A549 treated with GW870086 at 1 μM for 4 hours (cell line): Measurements from ENCODE around the gene ANKRD36. TPM values are rescaled to one million over a fixed set of nuclear protein-coding genes. Genes with fewer than 3 reads are reported as not detected.

Source experiments
- total RNA-seq: library from RNA; stranded (reverse); fragments of 200-300 nt; extraction: Qiagen RNA extraction; gene quantifications from 5 replicates; pipeline ENCODE4 v1.2.3, GENCODE V29; 2022; ENCODE audit warnings: low read depth

Gene ANKRD36
- total RNA-seq: 4.3 to 7.4 TPM (median 6.1 TPM) in 5 replicates

DNA sequence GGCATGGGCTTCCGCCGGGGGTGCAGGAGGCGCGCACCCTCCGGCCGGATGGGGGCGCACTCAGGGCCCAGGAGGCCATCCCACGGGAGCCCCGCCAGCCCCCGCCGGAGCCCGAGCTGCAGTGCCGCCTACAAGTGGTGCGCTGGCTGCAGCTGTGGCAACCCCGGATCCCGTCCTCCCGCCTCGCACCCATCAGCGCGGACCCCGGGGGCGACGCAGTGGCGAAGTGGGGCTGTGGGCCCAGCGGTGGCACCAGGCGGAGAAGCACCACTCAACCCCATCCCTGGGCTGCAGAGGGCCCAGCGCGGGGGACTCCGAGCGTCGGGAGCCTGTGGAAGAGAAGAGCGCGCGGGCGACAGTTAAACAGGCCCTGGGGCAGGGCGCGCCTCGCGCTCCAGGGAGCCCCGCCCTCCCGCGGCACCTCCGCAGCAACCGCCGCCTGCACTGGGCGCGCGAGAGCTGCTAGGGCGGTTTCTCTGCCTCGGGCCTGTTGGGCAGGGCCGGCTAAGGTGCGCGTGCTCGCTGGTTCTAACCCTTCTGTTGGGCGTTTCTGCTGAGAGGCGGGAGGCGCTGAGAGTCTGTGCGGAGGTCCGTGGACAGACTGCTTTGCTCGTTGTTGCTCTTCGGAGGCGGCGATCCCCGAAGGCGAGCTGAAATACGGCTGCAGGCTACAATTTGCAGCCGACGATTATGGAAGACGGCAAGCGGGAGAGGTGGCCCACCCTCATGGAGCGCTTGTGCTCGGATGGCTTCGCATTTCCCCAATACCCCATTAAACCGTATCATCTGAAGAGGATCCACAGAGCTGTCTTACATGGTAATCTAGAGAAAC lies at the start of gene ANKRD36:
Gene ANKRD36 (plus strand): TSS at position 104 of the 832 bp plus-strand sequence. CDS start 587 bp downstream, at position 691.

DNA sequence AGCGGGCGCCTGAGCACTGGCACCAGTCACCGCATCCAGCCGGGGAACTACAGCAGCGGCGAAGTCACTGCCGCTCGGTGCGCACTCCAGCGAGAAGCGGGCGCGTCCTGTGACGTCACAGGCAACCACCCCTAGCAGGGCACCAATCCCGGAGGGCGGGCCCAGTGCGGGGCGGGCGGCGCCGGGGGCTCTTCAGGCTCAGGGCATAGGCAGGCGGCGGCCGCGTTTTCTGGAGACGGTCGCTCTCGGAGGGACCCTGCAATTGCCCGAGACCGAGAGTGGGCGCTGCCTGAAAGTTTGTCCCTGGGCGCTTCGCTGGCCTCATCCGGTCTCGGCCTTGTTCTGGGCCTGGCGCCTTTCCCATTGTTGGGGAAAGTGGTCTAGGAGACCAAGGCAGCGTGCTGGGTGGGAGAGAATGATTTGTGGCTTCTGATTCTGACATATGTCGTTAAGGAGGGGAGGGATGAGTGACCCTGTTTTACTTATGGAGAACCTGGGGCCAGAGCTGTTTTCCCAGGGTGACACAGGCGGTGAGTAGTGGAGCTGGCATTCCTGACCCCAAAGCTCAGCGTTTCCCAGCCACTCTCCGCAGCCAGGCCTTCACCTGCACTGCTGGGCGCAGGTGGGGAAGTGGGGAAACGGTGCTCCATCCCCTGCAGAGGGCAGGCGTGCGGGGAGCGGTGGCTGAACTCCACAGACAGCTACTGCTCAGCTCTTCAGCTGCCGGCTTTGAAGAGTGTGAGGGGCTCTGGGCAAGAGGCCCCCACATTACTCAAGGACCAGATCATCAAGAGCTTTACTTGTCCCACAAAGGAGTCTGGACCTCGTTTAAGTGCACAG lies 18.0 kb upstream of the ANKRD36 start, which contains the start of gene FAHD2B:
Gene FAHD2B (minus strand): TSS at position 111 of the 840 bp plus-strand sequence. CDS start 3,176 bp downstream, outside the sequence.

Other genes with a start within 250 kb of the ANKRD36 start
- gene SEMA4C, start 243.1 kb upstream of the ANKRD36 start, total RNA-seq: 14.0 to 22.4 TPM (median 20.1 TPM) in 5 replicates
- gene FAM178B, start 126.6 kb upstream of the ANKRD36 start, total RNA-seq: not detected in 5 replicates
- gene FAHD2B, start 18.3 kb upstream of the ANKRD36 start, total RNA-seq: 10.4 to 11.9 TPM (median 11.6 TPM) in 5 replicates